ENCODE results near the gene TOR3A. TPM values are rescaled to one million over a fixed set of nuclear protein-coding genes. Genes with fewer than 3 reads are reported as not detected.
A peak's percentile ranks its signal among the peaks of the same experiment; 100 is the strongest.
"Not testable (repeated sequence)": the region's sequence is repeated elsewhere in the genome, so short reads cannot be mapped to it uniquely, and the experiment has no call there.

TOR3A gene
- total and polyA plus RNA-seq, 2 donors (not counting 1 experiment from before 2014, with no cell fraction given) = 24.0 to 62.1 TPM

DNA sequence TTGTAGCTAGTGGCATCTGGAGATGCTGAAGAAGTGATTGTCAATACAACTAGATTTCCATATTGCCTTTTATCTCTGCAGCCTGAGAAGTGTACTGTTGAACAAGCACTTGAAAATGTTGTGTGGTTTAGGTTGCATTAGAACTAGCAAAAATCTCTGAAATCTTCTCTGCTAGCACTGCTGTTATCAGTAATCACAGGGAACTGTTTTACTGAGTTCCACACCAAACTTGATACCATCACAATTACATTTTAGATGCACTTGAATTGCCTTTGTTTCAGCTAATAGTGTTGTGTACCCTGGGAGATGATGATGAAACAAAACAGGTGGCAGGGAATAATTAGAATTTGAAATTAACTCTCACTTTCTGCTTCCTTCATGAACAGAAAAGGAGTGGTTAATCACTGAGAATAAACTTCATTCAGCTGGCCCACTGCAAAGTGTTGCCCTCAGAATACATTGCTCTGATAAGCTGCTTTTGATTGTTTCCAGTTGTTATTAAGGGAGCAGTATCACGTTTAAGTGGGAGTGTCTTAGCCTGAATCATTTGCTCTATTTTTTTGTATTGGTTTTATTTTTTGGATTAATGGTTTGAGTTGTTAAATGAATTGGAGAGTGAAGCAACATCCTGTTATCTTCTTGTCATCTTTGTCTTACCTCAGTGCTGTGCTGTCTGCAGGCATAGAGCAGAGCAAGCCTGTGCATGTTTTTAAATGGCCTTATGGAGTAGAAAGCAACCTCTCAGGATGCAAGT lies 43.2 kb upstream of the TOR3A start:
- Histone ChIP-seq H3K9ac (ENCODE audit: insufficient read depth, low read length) (no peak overlapping the region), H3K27me3 (ENCODE audit: control insufficient read depth, insufficient read depth, low read length) (no peaks in the 10 kb centered on the region), H3K9me3 (ENCODE audit: control insufficient read depth, insufficient read depth, low read depth, low read length) (no peaks in the 10 kb centered on the region), H3K27ac (ENCODE audit: insufficient read depth, low read length) (no peak overlapping the region), H3K4me3 (replicated peaks in 1 of 4; ENCODE audit: control extremely low read depth in 1 of 4, insufficient read depth in 1 of 4, low read depth in 3 of 4, low read length in 4 of 4) (no peak overlapping the region), H3K4me2 (ENCODE audit: extremely low read depth, insufficient read depth, low read length) (no peak overlapping the region), H2AFZ (ENCODE audit: low read length) (no peak overlapping the region), H3K4me1 (ENCODE audit: control insufficient read depth, extremely low read depth, insufficient read depth, low read length) (peaks cover 26% of the 10 kb centered on the region), H3K36me3 (ENCODE audit: control insufficient read depth, insufficient read depth, low read length) (peaks cover under 1% of the 10 kb centered on the region), H3K79me2 (ENCODE audit: control insufficient read depth, insufficient read depth, low read length) (peaks cover 36% of the 10 kb centered on the region), H4K20me1 (ENCODE audit: control insufficient read depth, extremely low read depth, insufficient read depth, low read length) (no peaks in the 10 kb centered on the region)
- DNase-seq (ENCODE audit: low read depth in 2 of 2) = peak in 1 of 2 donors; percentile 32
- TF ChIP-seq EZH2 (IDR thresholded peaks at IDR 0.05; ENCODE audit: low read length, missing control alignments) (no peak), CTCF (conservative IDR thresholded peaks at IDR 0.05 in 1 of 2, IDR thresholded peaks at IDR 0.05 in 1 of 2; ENCODE audit: low read depth in 1 of 2, low read length in 2 of 2) (no peak)

DNA sequence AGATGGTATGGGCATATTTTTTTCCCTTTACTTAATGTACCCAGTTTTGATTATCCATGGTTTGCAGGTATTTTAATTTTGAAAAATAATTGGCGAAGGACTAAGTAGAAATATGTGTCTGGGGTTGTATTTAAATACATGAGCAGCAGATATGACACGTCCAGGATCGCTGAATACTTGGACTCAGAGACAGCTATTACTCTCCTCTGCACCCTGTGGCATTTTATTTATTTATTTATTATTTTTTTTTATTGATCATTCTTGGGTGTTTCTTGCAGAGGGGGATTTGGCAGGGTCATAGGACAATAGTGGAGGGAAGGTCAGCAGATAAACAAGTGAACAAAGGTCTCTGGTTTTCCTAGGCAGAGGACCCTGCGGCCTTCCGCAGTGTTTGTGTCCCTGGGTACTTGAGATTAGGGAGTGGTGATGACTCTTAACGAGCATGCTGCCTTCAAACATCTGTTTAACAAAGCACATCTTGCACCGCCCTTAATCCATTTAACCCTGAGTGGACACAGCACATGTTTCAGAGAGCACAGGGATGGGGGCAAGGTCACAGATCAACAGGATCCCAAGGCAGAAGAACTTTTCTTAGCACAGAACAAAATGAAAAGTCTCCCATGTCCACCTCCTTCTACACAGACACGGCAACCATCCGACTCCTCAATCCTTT lies 42.2 kb upstream of the TOR3A start:
- H3K27ac ChIP-seq (ENCODE audit: insufficient read depth, low read length); DNase-seq (ENCODE audit: low read depth in 2 of 2): not testable (repeated sequence)
- peaks cover 33% of the 10 kb centered on the region for H3K79me2 ChIP-seq (ENCODE audit: control insufficient read depth, insufficient read depth, low read length)

DNA sequence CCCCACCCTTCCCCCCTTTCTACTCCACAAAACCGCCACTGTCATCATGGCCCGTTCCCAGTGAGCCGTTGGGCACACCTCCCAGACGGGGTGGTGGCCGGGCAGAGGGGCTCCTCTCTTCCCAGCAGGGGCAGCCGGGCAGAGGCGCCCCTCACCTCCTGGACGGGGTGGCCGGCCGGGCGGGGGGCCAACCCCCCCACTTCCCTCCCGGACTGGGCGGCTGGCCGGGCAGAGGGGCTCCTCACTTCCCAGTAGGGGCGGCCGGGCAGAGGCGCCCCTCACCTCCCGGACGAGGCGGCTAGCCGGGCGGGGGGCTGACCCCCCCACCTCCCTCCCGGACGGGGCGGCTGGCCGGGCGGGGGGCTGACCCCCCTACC lies 41.7 kb upstream of the TOR3A start:
- H4K20me1 ChIP-seq (ENCODE audit: control insufficient read depth, extremely low read depth, insufficient read depth, low read length); H2AFZ ChIP-seq (ENCODE audit: low read length); H3K9ac ChIP-seq (ENCODE audit: insufficient read depth, low read length); H3K4me3 ChIP-seq (replicated peaks in 1 of 4; ENCODE audit: control extremely low read depth in 1 of 4, insufficient read depth in 1 of 4, low read depth in 3 of 4, low read length in 4 of 4); H3K9me3 ChIP-seq (ENCODE audit: control insufficient read depth, insufficient read depth, low read depth, low read length); DNase-seq (ENCODE audit: low read depth in 2 of 2); H3K27ac ChIP-seq (ENCODE audit: insufficient read depth, low read length); H3K27me3 ChIP-seq (ENCODE audit: control insufficient read depth, insufficient read depth, low read length); H3K36me3 ChIP-seq (ENCODE audit: control insufficient read depth, insufficient read depth, low read length); H3K4me2 ChIP-seq (ENCODE audit: extremely low read depth, insufficient read depth, low read length): not testable (repeated sequence)
- peaks cover 16% of the 10 kb centered on the region for H3K4me1 ChIP-seq (ENCODE audit: control insufficient read depth, extremely low read depth, insufficient read depth, low read length)
- H3K79me2 ChIP-seq (ENCODE audit: control insufficient read depth, insufficient read depth, low read length) = peaks cover 30% of the 10 kb centered on the region

More for the DNA sequence above, 42.2 kb upstream of the TOR3A start:
- H3K9me3 ChIP-seq (ENCODE audit: control insufficient read depth, insufficient read depth, low read depth, low read length); H3K27me3 ChIP-seq (ENCODE audit: control insufficient read depth, insufficient read depth, low read length); H4K20me1 ChIP-seq (ENCODE audit: control insufficient read depth, extremely low read depth, insufficient read depth, low read length); H3K36me3 ChIP-seq (ENCODE audit: control insufficient read depth, insufficient read depth, low read length); H3K4me2 ChIP-seq (ENCODE audit: extremely low read depth, insufficient read depth, low read length); H2AFZ ChIP-seq (ENCODE audit: low read length); H3K9ac ChIP-seq (ENCODE audit: insufficient read depth, low read length); H3K4me3 ChIP-seq (replicated peaks in 1 of 4; ENCODE audit: control extremely low read depth in 1 of 4, insufficient read depth in 1 of 4, low read depth in 3 of 4, low read length in 4 of 4): not testable (repeated sequence)
- peaks cover 19% of the 10 kb centered on the region for H3K4me1 ChIP-seq (ENCODE audit: control insufficient read depth, extremely low read depth, insufficient read depth, low read length)

- H3K4me3 ChIP-seq (replicated peaks in 1 of 4; ENCODE audit: control extremely low read depth in 1 of 4, insufficient read depth in 1 of 4, low read depth in 3 of 4, low read length in 4 of 4) = no peak overlapping the region
- peaks cover 24% of the 10 kb centered on the region for H3K79me2 ChIP-seq (ENCODE audit: control insufficient read depth, insufficient read depth, low read length)
- no peak overlapping the region for H2AFZ ChIP-seq (ENCODE audit: low read length)
- H3K27ac ChIP-seq (ENCODE audit: insufficient read depth, low read length) = no peak overlapping the region
- no peaks in the 10 kb centered on the region for H3K27me3 ChIP-seq (ENCODE audit: control insufficient read depth, insufficient read depth, low read length)
- H3K4me2 ChIP-seq (ENCODE audit: extremely low read depth, insufficient read depth, low read length) = no peak overlapping the region
- no peaks in the 10 kb centered on the region for H4K20me1 ChIP-seq (ENCODE audit: control insufficient read depth, extremely low read depth, insufficient read depth, low read length)
- no peak overlapping the region for H3K9ac ChIP-seq (ENCODE audit: insufficient read depth, low read length)
- peaks cover 1% of the 10 kb centered on the region for H3K36me3 ChIP-seq (ENCODE audit: control insufficient read depth, insufficient read depth, low read length)
- no peaks in the 10 kb centered on the region for H3K9me3 ChIP-seq (ENCODE audit: control insufficient read depth, insufficient read depth, low read depth, low read length)
- H3K4me1 ChIP-seq (ENCODE audit: control insufficient read depth, extremely low read depth, insufficient read depth, low read length) = peaks cover 11% of the 10 kb centered on the region
- no peak for TF ChIP-seq EZH2 (IDR thresholded peaks at IDR 0.05; ENCODE audit: low read length, missing control alignments)
- TF ChIP-seq CTCF (conservative IDR thresholded peaks at IDR 0.05 in 1 of 2, IDR thresholded peaks at IDR 0.05 in 1 of 2; ENCODE audit: low read depth in 1 of 2, low read length in 2 of 2) = no peak
- DNase-seq (ENCODE audit: low read depth in 2 of 2) = no peak
These were observed 39.8 kb upstream of the TOR3A start for GRCh38 chr1:179042087-179042486.
